Fibroblast of mammary gland (primary cell): ENCODE results near the gene MAZ.
"Not testable (repeated sequence)": the region's sequence is repeated elsewhere in the genome, so short reads cannot be mapped to it uniquely, and the experiment has no call there.

Experiments
- DNase-seq: peaks from one replicate; pipeline ENCODE4 v3.0.0-alpha.2; 2010; ENCODE audit warnings: low read depth
- H3K4me3 ChIP-seq: 2 replicates; pipeline ENCODE4 v1.5.1; 2011; ENCODE audit warnings: low read depth, mild to moderate bottlenecking, low read length, moderate library complexity; ENCODE audit not compliant: control insufficient read depth
- TF ChIP-seq, protein P1 (sequence below): conservative IDR thresholded peaks from 2 replicates; pipeline ENCODE4 v1.5.1; 2011; ENCODE audit warnings: low read depth, low read length, inconsistent platforms; ENCODE audit not compliant: control insufficient read depth, insufficient read depth

Gene MAZ

DNA sequence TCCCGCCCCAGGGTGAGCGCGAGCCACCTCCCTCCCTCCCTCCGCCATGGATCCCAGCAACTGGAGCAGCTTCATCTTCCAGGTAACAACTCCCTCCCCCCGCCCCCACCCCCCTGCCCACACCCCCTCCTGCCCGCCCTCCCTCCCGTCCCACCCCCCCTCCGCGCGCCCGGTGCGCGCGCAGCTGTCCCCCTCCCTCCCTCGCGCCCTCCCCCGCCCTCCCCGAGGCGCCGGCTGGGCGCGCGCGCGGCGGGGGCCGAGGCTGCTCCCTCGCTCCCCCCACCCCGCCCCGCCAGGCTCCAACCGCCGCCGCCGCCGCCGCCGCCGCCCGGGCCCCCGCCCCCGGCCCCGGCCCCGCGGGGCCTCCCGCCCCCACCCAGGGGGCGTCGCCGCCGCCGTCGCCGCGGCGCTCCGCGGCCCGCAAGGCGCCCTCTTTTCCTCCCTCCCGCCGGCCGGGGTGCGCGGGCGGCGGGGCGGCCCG, at the start of gene MAZ:
MAZ (plus strand) TSS at position 431 of the 481 bp plus-strand sequence. CDS start 173 bp downstream, outside the sequence.
- TF ChIP-seq, protein P1, sequence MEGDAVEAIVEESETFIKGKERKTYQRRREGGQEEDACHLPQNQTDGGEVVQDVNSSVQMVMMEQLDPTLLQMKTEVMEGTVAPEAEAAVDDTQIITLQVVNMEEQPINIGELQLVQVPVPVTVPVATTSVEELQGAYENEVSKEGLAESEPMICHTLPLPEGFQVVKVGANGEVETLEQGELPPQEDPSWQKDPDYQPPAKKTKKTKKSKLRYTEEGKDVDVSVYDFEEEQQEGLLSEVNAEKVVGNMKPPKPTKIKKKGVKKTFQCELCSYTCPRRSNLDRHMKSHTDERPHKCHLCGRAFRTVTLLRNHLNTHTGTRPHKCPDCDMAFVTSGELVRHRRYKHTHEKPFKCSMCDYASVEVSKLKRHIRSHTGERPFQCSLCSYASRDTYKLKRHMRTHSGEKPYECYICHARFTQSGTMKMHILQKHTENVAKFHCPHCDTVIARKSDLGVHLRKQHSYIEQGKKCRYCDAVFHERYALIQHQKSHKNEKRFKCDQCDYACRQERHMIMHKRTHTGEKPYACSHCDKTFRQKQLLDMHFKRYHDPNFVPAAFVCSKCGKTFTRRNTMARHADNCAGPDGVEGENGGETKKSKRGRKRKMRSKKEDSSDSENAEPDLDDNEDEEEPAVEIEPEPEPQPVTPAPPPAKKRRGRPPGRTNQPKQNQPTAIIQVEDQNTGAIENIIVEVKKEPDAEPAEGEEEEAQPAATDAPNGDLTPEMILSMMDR: no peak
- peak within 1 kb of the TSS; percentile 75 for H3K4me3 ChIP-seq
- DNase-seq: peak; percentile 92

DNA sequence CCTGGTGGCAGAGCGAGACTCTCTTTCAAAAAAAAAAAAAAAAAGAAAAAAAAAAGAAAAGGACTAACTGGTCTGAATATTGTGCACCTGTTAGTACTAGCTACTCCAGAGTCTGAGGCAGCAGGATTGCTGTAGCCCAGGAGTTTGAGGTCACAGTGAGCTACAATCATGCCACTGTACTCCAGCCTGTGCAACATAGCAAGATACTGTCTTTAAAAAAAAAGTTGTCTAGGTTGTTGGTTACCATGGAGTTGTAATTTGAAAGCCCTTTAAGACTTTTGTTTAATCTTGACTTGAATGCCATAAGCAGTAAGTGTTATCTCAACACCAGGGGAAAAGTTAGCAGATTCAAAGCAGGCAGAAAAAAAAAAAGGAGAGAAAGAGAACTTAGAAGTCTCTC, 49.7 kb upstream of the MAZ start:
- TF ChIP-seq, protein P1: no peak
- no peak for DNase-seq
- H3K4me3 ChIP-seq: no peak overlapping the region

DNA sequence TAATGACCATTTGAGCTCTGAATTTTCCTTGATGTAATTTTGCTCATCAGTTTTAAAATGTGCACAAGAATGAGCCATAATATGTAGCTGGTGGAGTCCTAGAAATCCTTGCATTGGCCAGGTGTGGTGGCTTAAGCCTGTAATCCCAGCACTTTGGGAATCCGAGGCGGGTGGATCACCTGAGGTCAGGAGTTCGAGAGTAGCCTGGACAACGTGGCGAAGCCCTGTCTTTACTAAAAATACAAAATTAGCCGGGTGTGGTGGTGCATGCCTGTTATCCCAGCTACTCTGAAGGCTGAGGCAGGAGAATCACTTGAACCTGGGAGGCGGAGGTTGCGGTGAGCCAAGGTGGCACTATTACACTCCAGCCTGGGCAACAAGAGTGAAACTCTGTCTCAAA, 49.2 kb upstream of the MAZ start:
- H3K4me3 ChIP-seq, DNase-seq: not testable (repeated sequence)

DNA sequence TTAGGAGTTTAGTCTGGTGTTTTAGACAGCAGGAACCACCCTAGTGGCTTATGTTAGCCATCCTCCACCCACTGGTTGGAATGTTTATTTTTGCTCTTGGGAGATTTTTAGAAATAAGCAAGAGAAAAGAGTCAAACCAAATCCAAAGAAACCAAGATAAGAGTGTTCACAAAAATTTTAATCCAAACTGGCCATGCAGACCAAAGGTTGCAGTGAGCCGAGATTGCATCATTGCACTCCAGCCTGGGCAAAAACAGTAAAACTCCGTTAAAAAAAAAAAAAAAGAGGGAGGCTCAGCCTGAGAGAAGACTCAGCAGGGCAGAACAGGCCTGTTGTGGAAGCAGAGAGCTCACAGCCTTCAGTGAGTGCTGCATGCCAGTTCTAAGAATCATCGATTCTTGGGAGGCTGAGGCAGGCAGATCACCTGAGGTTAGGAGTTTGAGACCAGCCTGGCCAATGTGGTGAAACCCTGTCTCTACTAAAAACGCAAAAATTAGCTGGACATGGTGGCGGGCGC, 48.3 kb upstream of the MAZ start:
- TF ChIP-seq, protein P1: no peak
- no peak overlapping the region for H3K4me3 ChIP-seq
- DNase-seq: peak; percentile 56

DNA sequence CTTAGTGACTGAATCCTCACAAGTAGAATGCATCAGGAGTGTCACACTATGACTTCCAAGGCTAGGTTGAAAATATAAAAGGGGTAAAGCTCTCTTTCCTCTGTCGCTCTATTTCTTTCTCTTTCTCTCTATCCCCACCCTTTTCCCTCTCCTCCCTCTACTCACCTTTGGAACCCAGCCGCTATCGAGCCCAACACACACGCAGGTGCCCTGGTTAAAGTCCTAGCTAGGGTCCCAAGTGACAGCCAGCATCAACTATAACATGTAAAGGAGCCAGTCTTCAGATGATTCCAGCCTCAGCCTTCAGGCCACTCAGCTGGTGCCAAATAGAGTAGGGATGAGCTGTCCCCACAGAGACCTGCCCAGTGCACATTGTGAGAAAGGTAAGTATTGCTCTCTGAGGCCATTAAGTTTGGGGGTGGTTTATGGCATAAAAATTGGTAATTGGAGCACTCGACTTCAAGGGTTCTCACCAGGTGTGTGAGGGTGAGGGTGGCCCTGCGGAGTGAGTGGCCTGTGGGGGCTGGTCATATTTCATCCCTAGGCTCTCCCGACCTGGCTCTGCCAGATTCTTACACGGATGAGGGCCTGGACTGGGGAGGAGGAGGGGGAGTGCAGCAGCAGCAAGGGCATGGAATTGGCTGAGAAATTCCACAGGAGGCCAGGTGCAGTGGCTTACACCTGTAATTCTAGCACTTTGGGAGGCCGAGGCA, 45.6 kb upstream of the MAZ start:
- no peak for DNase-seq

DNA sequence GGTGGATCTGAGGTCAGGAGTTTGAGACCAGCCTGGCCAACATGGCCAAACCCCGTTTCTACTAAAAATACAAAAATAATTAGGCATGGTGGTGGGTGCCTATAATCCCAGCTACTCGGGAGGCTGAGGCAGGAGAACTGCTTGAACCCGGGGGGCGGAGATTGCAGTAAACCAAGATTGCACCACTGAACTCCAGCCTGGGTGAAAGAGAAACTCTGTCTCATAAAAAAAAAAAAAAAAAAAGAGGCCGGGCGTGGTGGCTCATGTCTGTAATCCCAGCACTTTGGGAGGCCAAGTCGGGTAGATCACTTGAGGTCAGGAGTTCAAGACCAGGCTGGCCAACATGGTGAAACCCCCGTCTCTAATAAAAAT, 45.1 kb upstream of the MAZ start:
- not testable (repeated sequence) for DNase-seq, H3K4me3 ChIP-seq

More for the DNA sequence above, 45.6 kb upstream of the MAZ start:
- H3K4me3 ChIP-seq: no peak overlapping the region
- TF ChIP-seq, protein P1: no peak

DNA sequence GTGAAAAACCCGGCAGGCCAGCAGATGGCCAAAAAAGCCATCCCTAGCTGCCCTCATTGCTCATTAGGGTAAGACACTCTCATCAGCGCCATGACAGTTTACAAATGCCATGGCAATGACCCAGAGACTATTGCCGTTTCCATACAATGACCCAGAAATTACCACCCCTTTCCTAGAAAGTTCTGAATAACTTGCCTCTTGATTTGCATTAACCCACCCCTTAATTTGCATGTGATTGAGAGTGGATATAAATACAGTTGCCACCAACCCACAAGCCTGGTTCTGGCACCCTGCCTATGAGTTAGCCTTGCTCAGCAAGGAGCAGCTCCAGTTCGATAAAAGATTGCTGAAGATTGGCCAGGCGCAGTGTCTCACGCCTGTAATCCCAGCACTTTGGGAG, 44.4 kb upstream of the MAZ start:
- no peak for DNase-seq
- TF ChIP-seq, protein P1: no peak

DNA sequence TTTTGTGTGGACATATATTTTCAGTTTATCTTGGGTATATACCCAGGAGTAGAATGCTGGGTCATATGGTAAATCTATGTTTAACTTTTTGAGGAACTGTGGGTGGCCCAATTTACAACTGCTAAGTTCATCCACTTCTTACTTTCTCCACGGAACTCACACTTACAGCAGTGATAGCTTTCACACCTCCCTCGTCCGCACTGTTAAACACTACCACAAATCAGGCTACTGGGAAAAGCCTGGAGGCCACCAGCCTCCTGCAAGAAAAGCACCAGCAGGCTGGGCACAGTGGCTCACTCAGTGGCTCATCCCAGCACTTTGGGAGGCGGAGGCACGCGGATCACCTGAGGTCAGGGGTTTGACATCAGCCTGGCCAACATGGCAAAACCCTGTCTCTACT, 43.0 kb upstream of the MAZ start:
- TF ChIP-seq, protein P1: no peak
- no peak for DNase-seq
- H3K4me3 ChIP-seq: no peak overlapping the region

More for the DNA sequence above, 44.4 kb upstream of the MAZ start:
- H3K4me3 ChIP-seq: no peak overlapping the region
